Left lung (tissue), 10 donors: ENCODE data around the gene SECISBP2. TPM values are rescaled to one million over a fixed set of nuclear protein-coding genes. Genes with fewer than 3 reads are reported as not detected.
A peak's percentile ranks its signal among the peaks of the same experiment; 100 is the strongest.

ENCODE experiments used
- ATAC-seq: fragments of 200-7000 bp; cut with Tn5 transposase; one replicate; pipeline ENCODE4 v1.9.1; 2020; ENCODE audit warnings: moderate library complexity
- DNase-seq, 4 donors: peaks; one replicate each; pipeline ENCODE4 v3.0.0-alpha.2; 2013 to 2020
- H3K27ac ChIP-seq, 2 donors: fragments of 200-600 bp; sonication (generic) in 1 of 2; one replicate each; pipeline versions ENCODE4 v1.5.0 to v1.8.0; 2020 to 2021
- H3K27me3 ChIP-seq, 2 donors: fragments of 200-600 bp; sonication (generic) in 1 of 2; one replicate each; pipeline versions ENCODE4 v1.5.0 to v1.8.0; 2020 to 2021
- H3K36me3 ChIP-seq, 2 donors: fragments of 200-600 bp; sonication (generic) in 1 of 2; one replicate each; pipeline versions ENCODE4 v1.5.0 to v1.8.0; 2020 to 2021
- H3K4me1 ChIP-seq, 2 donors: fragments of 200-600 bp; one replicate each; pipeline ENCODE4 v1.8.0; 2021
- H3K4me3 ChIP-seq, 2 donors: fragments of 200-600 bp; sonication (generic) in 1 of 2; one replicate each; pipeline versions ENCODE4 v1.5.0 to v1.8.0; 2020 to 2021; ENCODE audit warnings: mild to moderate bottlenecking in 1 of 2
- H3K9me3 ChIP-seq, 2 donors: fragments of 200-600 bp; sonication (generic) in 1 of 2; one replicate each; pipeline versions ENCODE4 v1.5.0 to v1.8.0; 2020 to 2021
- intact Hi-C, 2 donors: fragments of 100-400 bp; cut with DNase I; formaldehyde crosslinking; loops; one replicate each; pipeline versions ENCODE4 v1.11.2 to v1.14.2; 2022
- polyA plus RNA-seq, 6 donors: library from polyadenylated mRNA; unstranded; fragments of 120-200 nt; gene quantifications; one replicate each; pipeline ENCODE4 v1.2.1, GENCODE V29; 2013; ENCODE audit not compliant: insufficient read length in 6 of 6
- total RNA-seq, 2 donors: library from RNA; stranded (reverse); fragmentation: NEBNext Ultra II Directional; extraction: Animal tissue kit (Norgen Biotek cat#: 25700); gene quantifications; one replicate each; pipeline ENCODE4 v1.2.1, GENCODE V29; 2021
- TF ChIP-seq, protein P1 (sequence below), 2 donors: fragments of 200-600 bp; sonication (generic) in 1 of 2; IDR thresholded peaks; one replicate each; pipeline versions ENCODE4 v1.5.0 to v1.8.0; 2021; ENCODE audit warnings: antibody characterized with exemption in 2 of 2
- donor health status: DM: no; HTN: yes; CAD: no.
- donor health status: DM: no; HTN: no; CAD: no.

The SECISBP2 gene
- total and polyA plus RNA-seq, 8 donors: 31.4 to 92.8 (median 89.3) TPM

DNA sequence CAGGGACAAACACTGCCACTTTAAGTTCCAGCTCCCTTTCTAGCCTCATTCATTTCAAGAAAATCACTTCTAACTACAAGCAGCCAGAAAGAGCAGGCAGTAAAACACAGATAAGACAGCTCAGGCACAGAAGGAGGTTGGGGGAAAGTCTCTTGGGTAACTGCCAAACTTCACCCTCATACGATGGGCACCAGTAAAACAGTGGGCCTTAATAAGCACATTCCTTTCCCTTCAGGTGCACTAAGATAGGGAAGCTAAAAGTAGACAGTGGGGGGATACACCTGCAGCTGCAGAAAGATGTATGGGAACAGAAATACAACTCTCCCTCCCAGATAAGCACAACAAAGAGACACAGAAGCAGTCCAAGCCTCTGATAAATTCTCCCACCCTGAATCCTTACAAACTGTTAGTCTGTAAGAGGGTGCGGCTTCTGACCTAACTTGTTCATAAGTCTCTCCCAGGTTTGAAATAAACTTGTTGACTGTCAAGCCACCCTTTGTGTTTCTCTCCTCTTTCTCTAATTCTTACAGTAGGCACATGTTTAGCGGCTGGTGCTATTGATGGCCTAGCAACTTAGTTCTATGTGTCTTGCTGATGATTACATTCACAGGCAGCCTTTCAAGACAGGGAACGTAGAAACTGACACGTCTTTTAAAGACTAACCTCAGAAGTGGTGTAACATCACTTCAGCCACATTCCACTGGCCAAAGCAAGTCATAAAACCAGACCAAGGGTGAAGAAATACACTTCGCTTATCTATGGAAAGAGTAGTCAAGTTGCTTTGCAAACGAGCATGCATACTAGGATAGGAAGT, 14.1 kb upstream of the SECISBP2 start:
- no peak for DNase-seq
- intact Hi-C loops: no loop called here
- TF ChIP-seq, protein P1, sequence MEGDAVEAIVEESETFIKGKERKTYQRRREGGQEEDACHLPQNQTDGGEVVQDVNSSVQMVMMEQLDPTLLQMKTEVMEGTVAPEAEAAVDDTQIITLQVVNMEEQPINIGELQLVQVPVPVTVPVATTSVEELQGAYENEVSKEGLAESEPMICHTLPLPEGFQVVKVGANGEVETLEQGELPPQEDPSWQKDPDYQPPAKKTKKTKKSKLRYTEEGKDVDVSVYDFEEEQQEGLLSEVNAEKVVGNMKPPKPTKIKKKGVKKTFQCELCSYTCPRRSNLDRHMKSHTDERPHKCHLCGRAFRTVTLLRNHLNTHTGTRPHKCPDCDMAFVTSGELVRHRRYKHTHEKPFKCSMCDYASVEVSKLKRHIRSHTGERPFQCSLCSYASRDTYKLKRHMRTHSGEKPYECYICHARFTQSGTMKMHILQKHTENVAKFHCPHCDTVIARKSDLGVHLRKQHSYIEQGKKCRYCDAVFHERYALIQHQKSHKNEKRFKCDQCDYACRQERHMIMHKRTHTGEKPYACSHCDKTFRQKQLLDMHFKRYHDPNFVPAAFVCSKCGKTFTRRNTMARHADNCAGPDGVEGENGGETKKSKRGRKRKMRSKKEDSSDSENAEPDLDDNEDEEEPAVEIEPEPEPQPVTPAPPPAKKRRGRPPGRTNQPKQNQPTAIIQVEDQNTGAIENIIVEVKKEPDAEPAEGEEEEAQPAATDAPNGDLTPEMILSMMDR (IDR thresholded peaks at IDR 0.05): no peak
- peak; percentile 67 for ATAC-seq
- H3K27ac ChIP-seq: peak overlapping the region; percentile 59 to 62
- H3K4me3 ChIP-seq: no peak overlapping the region
- H3K9me3 ChIP-seq: no peaks in the 10 kb centered on the region
- no peaks in the 10 kb centered on the region for H3K27me3 ChIP-seq
- no peaks in the 10 kb centered on the region for H3K36me3 ChIP-seq
- peaks cover 3 to 4% of the 10 kb centered on the region in 2 donors for H3K4me1 ChIP-seq

DNA sequence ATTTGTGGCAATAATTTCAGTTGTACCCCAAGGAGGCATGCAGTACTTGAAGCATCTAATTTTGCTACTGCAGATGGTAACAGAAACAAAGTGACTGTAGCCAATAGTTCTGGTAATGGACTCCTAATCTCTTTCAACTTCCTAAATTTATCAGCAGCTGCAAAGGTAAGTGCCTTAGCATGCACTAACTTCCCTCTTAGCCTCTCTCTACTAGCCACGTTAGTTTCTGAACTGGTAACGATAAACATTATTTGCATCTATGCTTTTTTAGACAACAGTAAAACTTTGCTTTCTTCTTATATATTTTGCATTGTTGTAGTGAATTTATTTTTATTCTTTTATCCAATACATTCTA, 13.5 kb upstream of the SECISBP2 start:
- intact Hi-C loops: no loop called here
- peak; percentile 36 for ATAC-seq
- Histone ChIP-seq H3K4me1 (peaks cover 7 to 8% of the 10 kb centered on the region in 2 donors), H3K27ac (peak overlapping the region; percentile 59 to 62), H3K27me3 (no peaks in the 10 kb centered on the region), H3K4me3 (peak overlapping the region in 1 of 2 donors; percentile 2), H3K36me3 (no peaks in the 10 kb centered on the region), H3K9me3 (no peaks in the 10 kb centered on the region)
- TF ChIP-seq, protein P1 (IDR thresholded peaks at IDR 0.05): no peak
- DNase-seq: no peak

DNA sequence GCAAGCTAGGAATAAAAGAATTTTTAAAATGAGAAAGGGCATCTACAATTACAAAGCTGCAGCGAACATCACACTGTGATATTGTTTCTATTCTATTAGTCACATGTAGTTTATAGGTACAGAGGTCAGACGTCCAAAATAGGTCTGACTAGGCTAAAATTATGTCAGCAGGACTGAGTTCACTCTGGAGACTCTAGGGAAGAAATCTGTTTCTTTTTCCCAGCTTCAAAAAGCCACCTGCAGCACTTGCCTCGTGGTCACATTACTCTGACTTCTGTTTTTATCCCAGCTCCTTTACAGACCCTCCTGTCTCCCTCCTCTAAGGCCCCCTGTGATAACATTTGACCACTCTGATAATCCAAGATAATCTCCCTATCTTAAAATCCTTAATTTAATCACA, 12.4 kb upstream of the SECISBP2 start:
- H3K4me3 ChIP-seq: peak overlapping the region in 1 of 2 donors; percentile 2
- no peaks in the 10 kb centered on the region for H3K9me3 ChIP-seq
- intact Hi-C loops: no loop called here
- H3K27ac ChIP-seq: peak overlapping the region; percentile 59 to 62
- ATAC-seq (no peak), DNase-seq (no peak)
- H3K4me1 ChIP-seq: peaks cover 7 to 11% of the 10 kb centered on the region in 2 donors
- H3K36me3 ChIP-seq: no peaks in the 10 kb centered on the region
- TF ChIP-seq, protein P1 (IDR thresholded peaks at IDR 0.05): no peak
- no peaks in the 10 kb centered on the region for H3K27me3 ChIP-seq

DNA sequence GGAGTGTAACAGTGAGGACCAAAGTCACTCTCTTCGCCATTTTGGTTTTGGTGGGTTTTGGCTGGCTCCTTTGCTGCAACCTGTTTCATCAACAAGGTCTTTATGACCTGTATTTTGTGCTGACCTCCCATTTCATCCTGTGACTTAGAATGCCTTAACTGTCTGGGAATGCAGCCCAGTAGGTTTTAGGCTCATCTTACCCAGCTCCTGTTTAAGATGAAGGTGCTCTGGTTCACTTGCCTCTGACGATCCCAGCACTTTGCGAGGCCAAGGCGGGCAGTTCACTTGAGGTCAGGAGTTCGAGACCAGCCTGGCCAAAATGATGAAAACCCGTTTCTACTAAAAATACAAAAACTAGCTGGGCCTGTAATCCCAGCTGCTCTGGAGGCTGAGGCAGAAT, 9.1 kb upstream of the SECISBP2 start:
- Histone ChIP-seq H3K4me1 (peaks cover 18 to 37% of the 10 kb centered on the region in 2 donors), H3K27ac (peak overlapping the region in 1 of 2 donors; percentile 100), H3K27me3 (no peaks in the 10 kb centered on the region), H3K4me3 (no peak overlapping the region), H3K9me3 (no peaks in the 10 kb centered on the region), H3K36me3 (no peaks in the 10 kb centered on the region)
- ATAC-seq: no peak
- DNase-seq: no peak
- TF ChIP-seq, protein P1 (IDR thresholded peaks at IDR 0.05): no peak
- intact Hi-C loops: no loop called here

DNA sequence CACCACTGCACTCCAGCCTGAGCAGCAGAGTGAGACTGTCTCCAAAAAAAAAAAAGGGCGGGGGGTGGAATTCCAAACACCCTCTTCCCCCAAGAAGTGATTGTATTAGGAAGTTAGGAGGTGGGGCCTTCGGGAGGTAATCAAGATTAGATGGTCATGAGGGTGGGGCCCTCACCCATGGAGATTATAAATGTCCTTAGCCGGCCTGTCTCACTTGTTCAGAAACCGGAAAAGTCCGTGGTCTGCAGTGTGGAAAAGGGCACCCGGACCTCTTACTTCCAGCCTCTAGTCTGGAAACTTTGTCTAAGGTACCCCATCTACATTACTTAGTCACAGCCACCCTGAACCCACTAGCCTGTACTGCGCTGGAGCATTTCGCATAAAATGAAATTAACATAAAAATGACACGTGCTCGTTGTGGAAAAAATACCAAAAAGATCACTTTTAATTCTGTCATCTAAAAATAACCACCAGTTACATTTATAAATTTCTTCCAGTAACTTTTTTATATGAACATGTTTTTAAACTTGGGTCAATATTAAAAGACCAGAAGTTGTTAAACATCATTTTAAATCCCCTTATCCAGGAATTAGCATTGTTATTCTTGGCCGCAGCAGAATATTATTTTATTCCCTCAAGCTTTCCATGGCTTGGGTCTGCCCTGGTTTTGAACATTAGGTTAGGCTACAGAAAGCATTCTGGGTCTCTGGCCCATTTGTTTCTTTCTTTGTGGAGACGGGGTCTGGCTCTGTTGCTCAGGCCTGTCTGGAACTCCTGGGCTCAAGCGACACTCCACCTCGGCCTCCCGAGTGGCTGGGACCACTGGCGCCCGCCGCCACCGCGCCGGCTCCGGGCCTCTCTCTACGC, 8.5 kb upstream of the SECISBP2 start:
- Histone ChIP-seq H3K4me3 (peak overlapping the region; percentile 70 to 77), H3K36me3 (no peaks in the 10 kb centered on the region), H3K27me3 (no peaks in the 10 kb centered on the region), H3K9me3 (no peaks in the 10 kb centered on the region), H3K4me1 (peaks cover 20 to 42% of the 10 kb centered on the region in 2 donors), H3K27ac (peak overlapping the region; percentile 99 to 100)
- TF ChIP-seq, protein P1 (IDR thresholded peaks at IDR 0.05): no peak
- DNase-seq (peak in 1 of 4 donors; percentile 26), ATAC-seq (peak; percentile 22)
- intact Hi-C loops: no loop called here
